ENCODE measurements around the gene NAA60.
A peak's percentile ranks its signal among the peaks of the same experiment; 100 is the strongest.

Gene NAA60

DNA sequence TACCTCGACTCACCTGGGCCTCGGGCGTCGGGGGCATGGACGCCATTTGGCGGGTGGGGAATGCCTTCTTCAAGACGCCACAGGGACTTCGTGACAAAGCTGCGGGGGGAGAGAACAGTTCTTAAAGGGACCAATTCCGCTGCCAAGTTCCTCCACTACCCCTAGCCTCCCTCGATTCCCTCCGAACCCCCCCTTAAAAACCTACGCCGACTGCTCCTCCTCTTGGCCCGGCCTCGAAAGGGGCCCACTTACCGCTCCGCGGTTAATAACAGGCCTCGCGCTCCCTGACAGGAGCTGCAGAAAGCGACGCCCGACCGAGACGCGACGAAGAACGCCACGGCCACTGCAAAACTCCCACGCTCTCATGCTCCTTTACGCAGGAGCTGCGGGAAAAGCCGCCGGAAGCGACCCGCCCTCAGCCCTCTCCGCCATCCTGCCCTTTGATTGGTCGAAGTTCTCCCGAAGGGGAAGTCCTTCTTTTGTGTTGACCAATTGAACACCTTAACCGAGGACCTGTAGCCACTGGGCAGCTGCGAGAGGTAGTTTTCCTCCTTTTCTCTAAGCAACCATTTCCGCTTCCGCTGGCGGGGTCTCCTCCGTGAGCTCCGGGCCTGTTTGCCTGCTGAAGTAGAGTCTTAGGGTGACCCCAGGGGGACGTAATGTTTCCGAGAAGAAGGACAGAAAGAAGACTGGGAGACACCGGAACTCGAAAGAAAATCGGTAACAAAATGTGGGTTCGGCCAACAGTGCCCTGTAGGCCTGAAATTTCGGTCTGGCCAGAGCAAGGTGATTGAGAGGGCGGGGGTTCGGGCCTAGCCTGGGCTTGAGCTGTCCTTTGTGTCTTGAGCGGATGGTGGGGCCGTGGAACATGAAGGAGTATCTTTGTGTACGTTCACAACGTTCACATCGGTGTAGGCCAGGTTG lies at the start of gene NAA60, which contains the start of gene ZNF597:
Gene NAA60, plus strand, starts transcription at position 573 of the 924 bp plus-strand sequence. CDS start 32,548 bp downstream, outside the sequence.
Gene ZNF597, minus strand, starts transcription at position 397 of the 924 bp plus-strand sequence. Its CDS starts 351 bp downstream, at position 46.
- peak; percentile 72 for DNase-seq (ENCODE audit: low read depth, low spot score)
- CTCF ChIA-PET = interaction anchor here (1.0 to 1.9 kb wide), 2 partner anchors 14 to 176 kb away, joined by 4 to 5 read pairs; no protein-coding TSS in a partner anchor
- POLR2A ChIA-PET = interaction anchor here (0.9 to 2.4 kb wide), 5 partner anchors 11 to 179 kb away, joined by 3 to 16 read pairs (median 4); partner anchors contain the start of genes ZNF174 and ZSCAN32

DNA sequence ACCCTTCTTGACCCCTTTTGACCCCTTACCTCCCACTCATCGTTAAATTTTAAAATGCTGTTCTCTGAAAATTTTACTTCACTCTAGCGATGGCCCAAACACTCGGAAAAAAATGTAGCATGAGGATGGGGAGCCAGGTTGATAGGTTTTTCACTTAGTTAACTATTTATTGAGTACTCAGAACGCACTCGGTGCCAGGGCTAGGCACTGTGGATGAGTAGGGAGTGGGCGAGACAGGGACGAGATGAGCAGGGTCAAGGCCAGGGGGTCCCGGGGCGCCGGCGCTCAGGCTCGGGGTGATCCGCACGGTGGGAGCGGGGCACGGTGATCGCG lies 43.1 kb upstream of the NAA60 start:
- ChIA-PET POLR2A (interaction anchor here (0.9 to 2.7 kb wide), 4 partner anchors 12 to 118 kb away, joined by 4 to 13 read pairs (median 4); partner anchors contain the start of genes NAA60 and ZNF597), CTCF (no interaction called here)
- DNase-seq (ENCODE audit: low read depth, low spot score) = no peak
- H3K4me3 ChIP-seq (ENCODE audit: low read depth, low read length) = peak overlapping the region; percentile 92
- TF ChIP-seq, protein P1, sequence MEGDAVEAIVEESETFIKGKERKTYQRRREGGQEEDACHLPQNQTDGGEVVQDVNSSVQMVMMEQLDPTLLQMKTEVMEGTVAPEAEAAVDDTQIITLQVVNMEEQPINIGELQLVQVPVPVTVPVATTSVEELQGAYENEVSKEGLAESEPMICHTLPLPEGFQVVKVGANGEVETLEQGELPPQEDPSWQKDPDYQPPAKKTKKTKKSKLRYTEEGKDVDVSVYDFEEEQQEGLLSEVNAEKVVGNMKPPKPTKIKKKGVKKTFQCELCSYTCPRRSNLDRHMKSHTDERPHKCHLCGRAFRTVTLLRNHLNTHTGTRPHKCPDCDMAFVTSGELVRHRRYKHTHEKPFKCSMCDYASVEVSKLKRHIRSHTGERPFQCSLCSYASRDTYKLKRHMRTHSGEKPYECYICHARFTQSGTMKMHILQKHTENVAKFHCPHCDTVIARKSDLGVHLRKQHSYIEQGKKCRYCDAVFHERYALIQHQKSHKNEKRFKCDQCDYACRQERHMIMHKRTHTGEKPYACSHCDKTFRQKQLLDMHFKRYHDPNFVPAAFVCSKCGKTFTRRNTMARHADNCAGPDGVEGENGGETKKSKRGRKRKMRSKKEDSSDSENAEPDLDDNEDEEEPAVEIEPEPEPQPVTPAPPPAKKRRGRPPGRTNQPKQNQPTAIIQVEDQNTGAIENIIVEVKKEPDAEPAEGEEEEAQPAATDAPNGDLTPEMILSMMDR (IDR thresholded peaks at IDR 0.05; ENCODE audit: insufficient read depth, low read length, missing control alignments) = no peak

More for the DNA sequence above, at the start of gene NAA60, which contains the start of gene ZNF597:
- TF ChIP-seq, protein P1 (IDR thresholded peaks at IDR 0.05; ENCODE audit: insufficient read depth, low read length, missing control alignments) = no peak
- peak within 1 kb of the TSS; percentile 73 for H3K4me3 ChIP-seq (ENCODE audit: low read depth, low read length)

DNA sequence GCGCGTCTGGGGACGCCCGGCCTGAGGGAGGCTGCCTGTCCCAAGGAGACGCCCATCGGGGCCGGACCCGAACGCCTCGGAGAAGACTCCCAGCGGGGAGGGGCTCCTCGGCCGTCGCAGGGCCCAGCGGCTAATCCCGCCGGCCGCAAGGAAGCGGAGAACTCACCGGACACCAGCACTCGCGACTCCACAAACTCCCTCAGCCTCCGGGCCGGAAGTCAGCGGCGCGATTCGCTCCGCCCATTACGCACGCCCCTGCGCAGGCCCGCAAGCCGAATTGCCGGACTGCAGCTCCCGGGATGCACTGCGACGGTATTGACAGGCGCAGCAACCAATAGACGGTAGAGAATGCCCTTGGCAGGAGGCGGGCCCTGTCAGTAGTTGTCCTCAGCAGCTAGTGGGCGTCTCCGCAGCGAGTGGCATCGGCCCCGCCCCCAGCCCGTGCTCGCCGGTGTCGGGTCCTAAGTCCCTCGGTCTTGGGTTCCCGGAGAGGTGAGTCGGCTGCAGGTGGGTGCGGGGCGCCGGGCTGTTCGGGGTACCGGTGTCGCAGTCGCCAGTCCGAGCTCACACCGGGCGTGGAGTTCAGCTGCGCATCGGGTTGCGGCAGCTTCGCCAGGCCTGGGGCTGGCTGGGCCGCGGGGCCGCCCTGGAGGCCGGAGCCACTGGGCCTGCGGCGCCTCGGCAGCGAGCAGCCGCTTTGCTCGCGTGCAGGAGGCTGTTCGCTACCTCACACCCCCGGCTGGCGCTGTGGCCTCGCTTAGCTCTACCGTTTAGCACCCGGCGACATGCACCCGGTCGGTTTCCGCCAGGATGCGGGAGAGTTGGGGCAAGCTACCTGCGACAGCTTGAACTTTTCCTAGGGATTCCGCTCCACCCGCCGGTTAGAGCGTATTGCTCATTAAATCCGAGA lies 42.4 kb upstream of the NAA60 start, which contains the start of the genes ZNF174 and ZSCAN32:
Gene ZNF174, plus strand, starts transcription at position 437 of the 910 bp plus-strand sequence. CDS start 790 bp downstream, outside the sequence.
Gene ZSCAN32, minus strand, starts transcription at position 226 of the 910 bp plus-strand sequence. CDS start 3,447 bp downstream, outside the sequence.
- ChIA-PET CTCF (interaction anchor here (1.4 kb wide), 1 partner anchor 8 kb away, joined by 3 read pairs; no protein-coding TSS in a partner anchor), POLR2A (interaction anchor here (0.9 to 2.7 kb wide), 4 partner anchors 13 to 118 kb away, joined by 4 to 13 read pairs (median 4); partner anchors contain the start of genes NAA60 and ZNF597)
- peak; percentile 94 for DNase-seq (ENCODE audit: low read depth, low spot score)
- H3K4me3 ChIP-seq (ENCODE audit: low read depth, low read length) = peak within 1 kb of the TSS; percentile 92
- TF ChIP-seq, protein P1 (IDR thresholded peaks at IDR 0.05; ENCODE audit: insufficient read depth, low read length, missing control alignments) = no peak

DNA sequence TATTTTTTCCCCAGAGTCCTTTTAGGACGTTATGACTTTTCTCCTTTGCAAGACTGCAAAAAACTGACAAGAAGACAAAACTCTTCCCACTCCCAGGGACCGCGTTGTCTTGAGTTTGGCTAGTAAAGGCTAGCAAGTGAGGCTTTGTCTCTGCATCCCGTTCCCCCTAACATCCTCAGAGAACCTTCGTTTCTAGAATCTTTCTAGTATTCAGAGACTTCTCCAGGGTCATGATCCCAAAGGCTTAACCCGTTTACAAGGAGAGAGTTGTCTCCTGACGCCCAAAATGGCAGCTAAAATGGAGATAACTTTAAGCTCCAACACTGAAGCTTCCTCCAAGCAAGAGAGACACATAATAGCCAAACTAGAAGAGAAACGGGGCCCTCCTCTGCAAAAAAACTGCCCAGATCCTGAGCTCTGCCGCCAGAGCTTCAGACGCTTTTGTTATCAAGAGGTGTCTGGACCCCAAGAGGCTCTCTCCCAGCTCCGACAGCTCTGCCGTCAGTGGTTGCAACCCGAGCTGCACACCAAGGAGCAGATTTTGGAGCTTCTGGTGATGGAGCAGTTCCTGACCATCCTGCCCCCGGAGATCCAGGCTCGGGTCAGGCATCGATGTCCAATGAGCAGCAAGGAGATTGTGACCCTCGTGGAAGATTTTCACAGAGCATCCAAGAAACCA lies 41.6 kb upstream of the NAA60 start:
- TF ChIP-seq, protein P1 (IDR thresholded peaks at IDR 0.05; ENCODE audit: insufficient read depth, low read length, missing control alignments) = no peak
- POLR2A ChIA-PET = interaction anchor here (1.2 to 2.7 kb wide), 2 partner anchors 42 to 55 kb away, joined by 4 to 13 read pairs; partner anchors contain the start of genes NAA60 and ZNF597
- CTCF ChIA-PET = interaction anchor here (1.4 kb wide), 1 partner anchor 9 kb away, joined by 3 read pairs; no protein-coding TSS in a partner anchor
- H3K4me3 ChIP-seq (ENCODE audit: low read depth, low read length) = peak overlapping the region; percentile 92
- DNase-seq (ENCODE audit: low read depth, low spot score) = no peak

DNA sequence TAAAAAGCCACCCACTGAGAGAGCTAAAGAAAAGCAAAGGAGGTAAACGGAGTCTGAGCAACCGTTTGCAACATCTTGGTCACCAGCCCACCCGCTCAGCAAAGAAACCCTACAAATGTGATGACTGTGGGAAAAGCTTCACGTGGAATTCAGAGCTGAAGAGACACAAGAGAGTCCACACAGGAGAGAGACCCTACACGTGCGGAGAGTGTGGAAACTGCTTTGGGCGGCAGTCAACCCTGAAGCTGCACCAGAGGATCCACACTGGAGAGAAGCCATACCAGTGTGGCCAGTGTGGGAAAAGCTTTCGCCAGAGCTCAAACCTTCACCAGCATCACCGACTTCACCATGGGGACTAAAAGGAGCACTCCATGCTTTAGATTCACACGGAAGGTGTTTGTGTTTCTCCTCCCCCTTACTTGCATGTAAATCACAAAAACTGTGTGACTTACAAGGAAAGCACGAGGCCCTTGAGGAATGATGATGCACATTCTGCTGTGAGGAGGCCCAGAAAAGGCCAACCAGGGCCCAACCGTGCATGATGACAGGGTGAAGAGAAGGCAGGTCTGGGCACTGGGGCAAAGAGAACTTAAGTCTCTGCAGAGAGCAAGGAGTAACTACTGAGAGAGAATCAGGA lies 34.8 kb upstream of the NAA60 start:
- CTCF ChIA-PET = no interaction called here
- TF ChIP-seq, protein P1 (IDR thresholded peaks at IDR 0.05; ENCODE audit: insufficient read depth, low read length, missing control alignments) = no peak
- no peak for DNase-seq (ENCODE audit: low read depth, low spot score)
- H3K4me3 ChIP-seq (ENCODE audit: low read depth, low read length) = no peak overlapping the region
- POLR2A ChIA-PET = no interaction called here
